ENCODE data around the gene TRIM71. TPM values are rescaled to one million over a fixed set of nuclear protein-coding genes. Genes with fewer than 3 reads are reported as not detected.

The TRIM71 gene
- total and polyA plus RNA-seq, 2 donors (not counting 1 experiment from before 2014, with no cell fraction given), result not detected

DNA sequence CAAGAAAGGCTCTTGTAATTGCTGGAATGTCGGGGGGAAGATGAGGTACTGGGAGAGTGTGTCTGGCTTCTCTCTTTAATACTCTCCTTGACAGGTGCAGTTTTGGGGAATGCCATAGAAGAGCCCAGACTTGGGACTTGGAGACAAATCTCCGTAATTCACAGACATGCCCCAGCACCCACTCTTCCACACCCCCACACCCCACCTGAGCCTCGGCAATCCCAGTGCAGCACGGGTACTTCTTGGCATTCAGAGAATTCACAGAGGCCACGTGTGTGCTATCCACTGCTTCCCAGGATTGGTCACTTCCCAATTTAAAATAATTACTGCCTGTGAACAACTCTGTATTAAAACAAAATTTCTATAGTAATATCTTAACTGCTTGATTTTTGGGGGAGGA, 43.9 kb downstream of the TRIM71 start:
- no peaks in the 10 kb centered on the region for H3K9me3 ChIP-seq (ENCODE audit: control extremely low read depth in 1 of 3, control insufficient read depth in 2 of 3, insufficient read depth in 1 of 3, low read length in 2 of 3)
- no peak overlapping the region for H3K4me3 Mint-ChIP-seq
- 90% methylated on average over 3 of the region's 5 CpGs for WGBS (ENCODE audit: insufficient coverage)
- peaks cover 5% of the 10 kb centered on the region for H3K27me3 Mint-ChIP-seq
- no peaks in the 10 kb centered on the region for H4K20me1 ChIP-seq (ENCODE audit: control insufficient read depth, insufficient read depth, low read length, poor library complexity, severe bottlenecking)
- no peak overlapping the region for H3K4me3 ChIP-seq (ENCODE audit: control extremely low read depth in 1 of 5, extremely low read depth in 1 of 5, insufficient read depth in 1 of 5, low read depth in 2 of 5, low read length in 4 of 5)
- no peaks in the 10 kb centered on the region for H3K27me3 ChIP-seq (replicated peaks in 1 of 4; ENCODE audit: control extremely low read depth in 1 of 4, control insufficient read depth in 3 of 4, insufficient read depth in 4 of 4, low read length in 3 of 4)
- ChIA-PET CTCF (no interaction called here), POLR2A (no interaction called here)
- no peaks in the 10 kb centered on the region for H3K9me3 Mint-ChIP-seq (ENCODE audit: insufficient read depth)
- no peaks in the 10 kb centered on the region for H3K79me2 ChIP-seq (ENCODE audit: control insufficient read depth, insufficient read depth, low read length)
- H3K27ac Mint-ChIP-seq, result no peak overlapping the region
- H2AFZ ChIP-seq (ENCODE audit: insufficient read depth, low read depth, low read length, poor library complexity, severe bottlenecking), result no peak overlapping the region
- no peak overlapping the region for H3K27ac ChIP-seq (ENCODE audit: low read length in 2 of 2)
- DNase-seq (no peak), ATAC-seq (ENCODE audit: low read depth) (no peak)
- no peak overlapping the region for H3K9ac ChIP-seq (ENCODE audit: low read length)
- no peak for TF ChIP-seq EZH2 (IDR thresholded peaks at IDR 0.05; ENCODE audit: borderline replicate concordance, insufficient read depth, low read depth, low read length, poor library complexity, severe bottlenecking)
- TF ChIP-seq, protein P1, sequence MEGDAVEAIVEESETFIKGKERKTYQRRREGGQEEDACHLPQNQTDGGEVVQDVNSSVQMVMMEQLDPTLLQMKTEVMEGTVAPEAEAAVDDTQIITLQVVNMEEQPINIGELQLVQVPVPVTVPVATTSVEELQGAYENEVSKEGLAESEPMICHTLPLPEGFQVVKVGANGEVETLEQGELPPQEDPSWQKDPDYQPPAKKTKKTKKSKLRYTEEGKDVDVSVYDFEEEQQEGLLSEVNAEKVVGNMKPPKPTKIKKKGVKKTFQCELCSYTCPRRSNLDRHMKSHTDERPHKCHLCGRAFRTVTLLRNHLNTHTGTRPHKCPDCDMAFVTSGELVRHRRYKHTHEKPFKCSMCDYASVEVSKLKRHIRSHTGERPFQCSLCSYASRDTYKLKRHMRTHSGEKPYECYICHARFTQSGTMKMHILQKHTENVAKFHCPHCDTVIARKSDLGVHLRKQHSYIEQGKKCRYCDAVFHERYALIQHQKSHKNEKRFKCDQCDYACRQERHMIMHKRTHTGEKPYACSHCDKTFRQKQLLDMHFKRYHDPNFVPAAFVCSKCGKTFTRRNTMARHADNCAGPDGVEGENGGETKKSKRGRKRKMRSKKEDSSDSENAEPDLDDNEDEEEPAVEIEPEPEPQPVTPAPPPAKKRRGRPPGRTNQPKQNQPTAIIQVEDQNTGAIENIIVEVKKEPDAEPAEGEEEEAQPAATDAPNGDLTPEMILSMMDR (IDR thresholded peaks at IDR 0.05), result no peak
- H3K4me1 Mint-ChIP-seq, result no peaks in the 10 kb centered on the region
- intact Hi-C loops (cut with micrococcal nuclease), result no loop called here
- no peak overlapping the region for H3K4me2 ChIP-seq (replicated peaks; ENCODE audit: low read depth, low read length, poor library complexity, severe bottlenecking)
- H3K4me1 ChIP-seq (ENCODE audit: control insufficient read depth in 2 of 2, insufficient read depth in 2 of 2, low read length in 2 of 2), result no peaks in the 10 kb centered on the region
- H3K36me3 ChIP-seq (replicated peaks in 1 of 2; ENCODE audit: control extremely low read depth in 1 of 2, control insufficient read depth in 1 of 2, extremely low read depth in 1 of 2, insufficient read depth in 2 of 2, low read length in 1 of 2), result no peaks in the 10 kb centered on the region

DNA sequence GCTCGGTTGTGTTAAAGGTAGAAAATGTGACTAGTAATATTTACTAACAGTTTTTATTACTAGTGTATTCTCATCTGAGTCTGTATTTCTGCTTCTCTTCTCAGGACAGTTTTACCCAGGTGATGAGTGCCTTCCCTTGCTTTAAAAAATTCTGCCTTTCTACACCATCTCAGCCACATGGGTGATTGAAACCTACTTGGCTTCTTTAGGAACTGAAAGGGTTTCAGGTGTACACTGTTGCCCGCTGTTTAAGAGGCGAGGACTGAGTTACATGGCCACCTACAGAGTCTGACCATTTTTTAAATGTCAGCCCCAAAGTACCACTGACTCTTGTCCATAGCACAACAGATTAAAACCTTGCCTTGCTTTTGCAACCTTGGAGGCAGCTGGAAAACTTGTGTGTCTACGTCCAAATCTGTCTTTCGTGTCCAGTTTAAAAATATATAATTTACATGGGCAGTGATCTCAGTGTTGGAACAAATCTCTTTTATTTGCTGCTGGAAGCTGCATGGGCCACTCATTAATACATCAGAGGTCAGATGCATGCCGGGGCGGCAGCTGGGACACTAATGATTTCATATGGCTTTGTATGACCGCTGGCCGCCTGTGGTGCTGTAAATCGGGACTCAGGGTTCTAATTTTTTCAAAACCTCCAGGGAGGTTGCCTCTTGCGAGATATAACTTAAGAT, 44.6 kb downstream of the TRIM71 start:
- Histone ChIP-seq H3K27ac (ENCODE audit: low read length in 2 of 2) (no peak overlapping the region), H3K4me1 (ENCODE audit: control insufficient read depth in 2 of 2, insufficient read depth in 2 of 2, low read length in 2 of 2) (no peaks in the 10 kb centered on the region), H2AFZ (ENCODE audit: insufficient read depth, low read depth, low read length, poor library complexity, severe bottlenecking) (no peak overlapping the region), H3K79me2 (ENCODE audit: control insufficient read depth, insufficient read depth, low read length) (no peaks in the 10 kb centered on the region), H3K4me2 (replicated peaks; ENCODE audit: low read depth, low read length, poor library complexity, severe bottlenecking) (no peak overlapping the region), H3K27me3 (replicated peaks in 1 of 4; ENCODE audit: control extremely low read depth in 1 of 4, control insufficient read depth in 3 of 4, insufficient read depth in 4 of 4, low read length in 3 of 4) (no peaks in the 10 kb centered on the region), H3K36me3 (replicated peaks in 1 of 2; ENCODE audit: control extremely low read depth in 1 of 2, control insufficient read depth in 1 of 2, extremely low read depth in 1 of 2, insufficient read depth in 2 of 2, low read length in 1 of 2) (no peaks in the 10 kb centered on the region), H3K4me3 (ENCODE audit: control extremely low read depth in 1 of 5, extremely low read depth in 1 of 5, insufficient read depth in 1 of 5, low read depth in 2 of 5, low read length in 4 of 5) (no peak overlapping the region), H3K9ac (ENCODE audit: low read length) (no peak overlapping the region), H3K9me3 (ENCODE audit: control extremely low read depth in 1 of 3, control insufficient read depth in 2 of 3, insufficient read depth in 1 of 3, low read length in 2 of 3) (no peaks in the 10 kb centered on the region), H4K20me1 (ENCODE audit: control insufficient read depth, insufficient read depth, low read length, poor library complexity, severe bottlenecking) (no peaks in the 10 kb centered on the region)
- POLR2A ChIA-PET, result no interaction called here
- ATAC-seq (ENCODE audit: low read depth) (no peak), DNase-seq (no peak)
- Mint-ChIP-seq H3K27me3 (no peaks in the 10 kb centered on the region), H3K4me1 (no peaks in the 10 kb centered on the region), H3K27ac (no peak overlapping the region), H3K4me3 (no peak overlapping the region), H3K9me3 (ENCODE audit: insufficient read depth) (no peaks in the 10 kb centered on the region)
- CTCF ChIA-PET, result no interaction called here
- no peak for TF ChIP-seq EZH2 (IDR thresholded peaks at IDR 0.05; ENCODE audit: borderline replicate concordance, insufficient read depth, low read depth, low read length, poor library complexity, severe bottlenecking)
- TF ChIP-seq, protein P1 (IDR thresholded peaks at IDR 0.05), result no peak
- intact Hi-C loops (cut with micrococcal nuclease), result no loop called here
- WGBS (ENCODE audit: insufficient coverage), result 96% methylated on average over 4 of the region's 11 CpGs
